ELF-1 (cell line): ENCODE measurements around the gene MAGI1.
A peak's percentile ranks its signal among the peaks of the same experiment; 100 is the strongest.

Source experiments
- DNase-seq: peaks from one replicate; pipeline ENCODE4 v3.0.0-alpha.2; 2016; ENCODE audit warnings: low read depth, low spot score

The MAGI1 gene

DNA sequence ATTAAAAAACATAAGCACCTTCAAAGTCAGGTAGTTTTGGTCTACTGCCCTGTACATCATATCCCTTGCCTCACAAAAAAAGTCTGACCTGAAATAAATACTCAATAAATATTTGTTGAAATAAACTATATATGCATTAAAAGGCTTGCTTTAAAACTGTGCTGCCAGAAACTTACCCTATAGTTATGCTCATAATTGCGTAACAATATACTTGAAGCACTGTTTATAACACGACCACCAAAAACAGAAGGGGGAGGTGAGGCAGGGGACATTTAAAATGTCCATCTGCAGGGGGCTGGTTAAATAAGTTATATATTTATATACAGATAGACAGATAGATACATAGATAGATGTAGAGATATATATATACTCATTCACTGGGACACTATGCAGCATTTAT is 549.5 kb downstream of the MAGI1 start:
- no peak for DNase-seq

DNA sequence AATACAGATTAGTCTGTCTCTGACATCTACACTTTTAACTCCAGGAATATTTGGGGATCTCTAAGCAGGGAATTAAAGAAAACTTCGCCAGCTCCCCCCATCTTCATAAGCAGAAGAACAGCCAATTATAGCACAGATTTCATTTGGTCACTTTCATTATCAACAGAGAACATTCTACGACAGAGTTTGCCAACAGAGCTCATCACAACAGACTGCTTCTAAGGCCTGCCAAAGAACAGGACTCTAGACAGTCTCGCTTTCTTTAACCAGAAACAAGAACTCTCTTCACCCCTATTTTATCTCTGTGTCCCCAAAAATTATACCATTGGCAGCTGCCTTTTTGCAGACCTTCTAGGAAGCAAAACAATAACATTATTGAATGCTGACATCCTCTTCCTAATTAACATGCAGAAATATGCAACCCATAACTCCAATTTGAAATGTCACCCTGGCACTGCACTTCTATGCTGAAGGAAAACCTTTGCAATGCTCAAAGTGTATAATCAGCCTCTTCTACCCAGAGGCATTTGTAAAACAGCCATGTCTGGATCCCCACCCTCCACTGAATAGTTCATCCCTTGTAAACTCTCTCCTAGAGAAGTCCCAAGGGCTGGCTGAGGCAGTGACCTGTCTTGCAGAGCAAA is 552.8 kb downstream of the MAGI1 start:
- peak; percentile 10 for DNase-seq

- DNase-seq: no peak
Observed at GRCh38 chr3:65484964-65485363, 553.8 kb downstream of the MAGI1 start.

DNA sequence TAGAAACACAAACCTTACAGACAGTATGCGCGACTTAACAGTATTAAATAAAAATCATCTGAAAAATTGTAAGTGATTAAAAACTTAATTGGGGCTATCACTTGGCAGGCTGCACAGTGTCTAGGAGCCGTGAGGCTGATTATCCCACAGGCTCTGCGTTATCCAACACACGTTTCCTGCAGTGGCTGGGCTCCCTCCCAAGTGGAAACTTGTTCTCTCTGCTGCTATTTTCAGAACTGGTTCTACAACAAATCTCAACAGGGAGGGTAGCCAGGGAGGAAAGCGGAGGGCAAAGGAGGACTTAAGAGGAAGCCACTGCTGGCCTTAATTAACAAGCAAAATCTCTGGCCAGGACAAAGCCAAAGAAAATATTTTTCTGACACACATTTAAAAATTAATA is 555.2 kb downstream of the MAGI1 start:
- DNase-seq: peak; percentile 48

- DNase-seq: no peak
Observed at GRCh38 chr3:65483011-65483410, 555.7 kb downstream of the MAGI1 start.

- no peak for DNase-seq
Observed at GRCh38 chr3:65481085-65481484, 557.6 kb downstream of the MAGI1 start.

GRCh38 chr3:65479990-65480389 is 558.7 kb downstream of the MAGI1 start:
- no peak for DNase-seq

GRCh38 chr3:65478551-65479500 is 559.9 kb downstream of the MAGI1 start:
- no peak for DNase-seq

GRCh38 chr3:65473736-65474135 is 565.0 kb downstream of the MAGI1 start:
- no peak for DNase-seq

DNA sequence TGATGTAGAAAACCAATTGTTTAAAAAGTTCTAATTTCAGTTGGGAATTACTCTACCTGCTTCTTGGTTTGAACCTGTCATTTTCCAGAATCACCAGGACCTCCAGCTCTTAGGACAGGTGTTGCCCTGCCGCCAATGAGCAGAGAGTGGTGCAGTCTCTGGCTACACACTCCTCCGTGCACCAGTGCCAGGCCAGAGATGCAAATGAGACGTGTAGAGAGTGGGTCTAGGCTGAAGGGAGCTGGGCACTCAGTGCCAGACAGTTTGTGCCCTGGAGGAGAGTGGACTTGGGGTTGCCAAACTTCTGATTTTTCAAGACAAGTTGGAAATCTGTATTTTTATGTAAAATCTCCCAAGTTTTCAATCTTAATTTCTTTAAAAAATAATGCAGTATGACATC is 566.2 kb downstream of the MAGI1 start:
- no peak for DNase-seq

- peak; percentile 71 for DNase-seq
Observed at GRCh38 chr3:65466300-65466988, 572.3 kb downstream of the MAGI1 start.

GRCh38 chr3:65449841-65450428 is 588.8 kb downstream of the MAGI1 start:
- DNase-seq: no peak

GRCh38 chr3:65448120-65448519 is 590.6 kb downstream of the MAGI1 start:
- DNase-seq: no peak

DNA sequence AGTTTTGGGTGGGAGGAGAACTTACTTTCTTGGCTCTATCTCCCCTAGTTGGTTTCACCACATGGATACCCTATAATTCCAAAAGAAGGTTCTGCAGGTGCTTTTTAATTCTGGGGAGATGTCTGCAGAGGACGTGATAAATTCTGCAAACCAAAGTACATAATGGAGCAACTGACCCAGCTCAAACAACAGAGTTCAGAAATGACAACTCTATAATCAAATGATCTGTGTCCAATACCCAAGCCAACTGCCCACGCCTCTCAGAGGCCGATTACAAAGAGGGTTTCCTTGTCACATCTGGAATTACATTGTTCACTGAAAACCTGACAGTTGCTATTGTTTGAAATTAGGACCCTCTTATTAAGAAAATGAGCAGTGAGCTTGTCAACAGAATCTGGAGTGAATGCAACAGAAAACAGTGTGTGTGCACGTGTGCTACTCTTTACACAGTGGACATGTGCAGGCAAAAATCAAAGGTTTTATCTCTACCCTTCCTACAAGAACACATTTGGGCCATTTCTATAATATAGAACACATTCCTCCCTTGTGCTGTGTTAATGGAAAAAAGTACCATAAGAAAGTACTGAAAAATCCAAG is 593.0 kb downstream of the MAGI1 start:
- DNase-seq: no peak

- DNase-seq: no peak
Observed at GRCh38 chr3:65444447-65444815, 594.3 kb downstream of the MAGI1 start.

DNA sequence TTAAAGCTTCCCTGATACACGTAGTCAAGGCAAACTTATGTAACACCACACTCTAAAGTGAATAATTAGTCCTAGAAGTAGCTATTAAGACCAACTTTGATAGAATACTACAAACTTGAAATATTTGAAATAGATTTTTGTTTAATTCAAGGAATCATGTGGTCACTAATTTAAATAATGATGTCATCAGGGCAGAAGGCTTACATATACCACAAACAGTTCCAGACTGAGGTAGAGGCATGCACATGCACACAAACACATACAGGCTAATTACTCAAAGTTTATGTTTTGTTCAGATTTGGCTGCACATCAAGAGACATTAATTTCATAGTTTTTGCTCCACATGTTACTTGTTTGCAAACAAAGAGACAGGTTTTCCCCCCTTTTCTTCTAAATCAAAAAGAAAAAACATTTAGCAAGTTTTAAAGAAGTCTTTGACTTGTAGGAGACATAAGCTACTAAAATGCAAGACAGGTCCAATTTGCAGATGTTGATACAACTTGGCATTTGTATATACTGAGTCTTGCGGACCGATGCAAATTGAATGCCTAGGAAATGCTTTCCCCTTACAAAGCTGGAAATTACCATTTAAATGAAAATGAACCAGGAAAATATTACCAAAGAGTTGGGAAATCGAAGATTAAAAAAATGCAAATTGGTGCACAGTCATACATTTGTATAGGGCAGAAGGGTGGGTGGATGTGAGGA is 594.8 kb downstream of the MAGI1 start:
- no peak for DNase-seq

GRCh38 chr3:65439641-65440284 is 599.0 kb downstream of the MAGI1 start:
- DNase-seq: peak; percentile 84

GRCh38 chr3:65438612-65439011 is 600.1 kb downstream of the MAGI1 start:
- DNase-seq: no peak

- no peak for DNase-seq
Observed at GRCh38 chr3:65438096-65438495, 600.6 kb downstream of the MAGI1 start.

GRCh38 chr3:65436580-65436979 is 602.1 kb downstream of the MAGI1 start:
- peak; percentile 39 for DNase-seq

- no peak for DNase-seq
Observed at GRCh38 chr3:65433480-65433879, 605.2 kb downstream of the MAGI1 start.
